IMR-90 (cell line): Measurements from ENCODE around the gene GCNA. TPM values are rescaled to one million over a fixed set of nuclear protein-coding genes. Genes with fewer than 3 reads are reported as not detected.

Experiments
- ATAC-seq: fragments of 200-7000 bp; cut with Tn5 transposase; 2 replicates; pipeline ENCODE4 v1.9.1; 2020; ENCODE audit warnings: low read depth, mild to moderate bottlenecking, moderate library complexity
- BruUV-seq: library from RNA; stranded (reverse); fragments of 400-500 nt; replicated peaks from 2 replicates; lab custom pipeline; 2021; lab: Mats Ljungman, UMichigan
- CTCF ChIA-PET: fragments of 300-600 bp; formaldehyde crosslinking; extraction: SDS; loops from one replicate; lab custom pipeline; 2021; ENCODE audit warnings: antibody characterized with exemption; lab: Yijun Ruan, JAX
- POLR2A ChIA-PET: fragments of 300-600 bp; sonication (Branson Sonifier 250); formaldehyde crosslinking; loops from one replicate; lab custom pipeline; 2022; ENCODE audit warnings: antibody characterized with exemption; ENCODE audit not compliant: unreplicated experiment; lab: Charles Lee
- DNase-seq: peaks from one replicate; pipeline ENCODE4 v3.0.0; 2013
- H2AFZ ChIP-seq: replicated peaks from 2 replicates; pipeline ENCODE3; 2013; ENCODE audit warnings: low read length, mild to moderate bottlenecking; ENCODE audit not compliant: poor library complexity
- H2AK5ac ChIP-seq: 2 replicates; pipeline ENCODE4 v1.6.1; 2013; ENCODE audit warnings: low read depth, low read length, inconsistent platforms
- H2AK9ac ChIP-seq: replicated peaks from 2 replicates; pipeline ENCODE3; 2013; ENCODE audit warnings: mild to moderate bottlenecking, low read depth, low read length, moderate library complexity; ENCODE audit not compliant: poor library complexity
- H2BK120ac ChIP-seq: 2 replicates; pipeline ENCODE4 v1.6.1; 2013; ENCODE audit warnings: low read depth, low read length, inconsistent platforms
- H2BK15ac ChIP-seq: 3 replicates; pipeline ENCODE4 v1.6.1; 2013; ENCODE audit warnings: low read depth, low read length, inconsistent platforms
- H2BK20ac ChIP-seq: 2 replicates; pipeline ENCODE4 v1.6.1; 2013; ENCODE audit warnings: low read depth, mild to moderate bottlenecking, inconsistent platforms, low read length, moderate library complexity
- H2BK5ac ChIP-seq: 2 replicates; pipeline ENCODE4 v1.6.1; 2013; ENCODE audit warnings: mild to moderate bottlenecking, low read depth, low read length, inconsistent platforms; ENCODE audit not compliant: poor library complexity, severe bottlenecking
- H3K14ac ChIP-seq: replicated peaks from 2 replicates; pipeline ENCODE4 v1.6.1; 2013; ENCODE audit warnings: low read depth, low read length, inconsistent platforms
- H3K18ac ChIP-seq: 2 replicates; pipeline ENCODE4 v1.6.1; 2013; ENCODE audit warnings: low read depth, low read length, control low read depth
- H3K23ac ChIP-seq: 2 replicates; pipeline ENCODE4 v1.6.1; 2013; ENCODE audit warnings: low read depth, low read length, inconsistent platforms
- H3K27ac ChIP-seq: 2 replicates; pipeline ENCODE4 v1.5.1; 2013; ENCODE audit warnings: mild to moderate bottlenecking, control low read depth, low read length; ENCODE audit not compliant: insufficient read depth
- H3K27me3 ChIP-seq: 2 replicates; pipeline ENCODE4 v1.6.1; 2013; ENCODE audit warnings: low read length; ENCODE audit not compliant: control insufficient read depth, insufficient read depth
- H3K36me3 ChIP-seq: 2 replicates; pipeline ENCODE4 v1.6.1; 2013; ENCODE audit warnings: low read length, mixed read lengths; ENCODE audit not compliant: control insufficient read depth, insufficient read depth
- H3K4ac ChIP-seq: 2 replicates; pipeline ENCODE4 v1.6.1; 2013; ENCODE audit warnings: low read depth, low read length, inconsistent platforms
- H3K4me1 ChIP-seq: 2 replicates; pipeline ENCODE4 v1.6.1; 2013; ENCODE audit warnings: low read length, mixed read lengths; ENCODE audit not compliant: control insufficient read depth, insufficient read depth
- H3K4me2 ChIP-seq: 2 replicates; pipeline ENCODE4 v1.6.1; 2013; ENCODE audit warnings: low read depth, mild to moderate bottlenecking, control low read depth, low read length, moderate library complexity
- H3K4me3 ChIP-seq: 2 replicates; pipeline ENCODE4 v1.5.1; 2013; ENCODE audit warnings: low read depth, mild to moderate bottlenecking, control low read depth, low read length, moderate library complexity; ENCODE audit not compliant: insufficient read depth
- H3K56ac ChIP-seq: 2 replicates; pipeline ENCODE4 v1.6.1; 2013; ENCODE audit warnings: low read length, inconsistent platforms; ENCODE audit not compliant: insufficient read depth; ENCODE audit errors: extremely low read depth
- H3K79me1 ChIP-seq, 2 experiments: 2 replicates each; pipeline ENCODE4 v1.6.1; 2013; ENCODE audit warnings: low read length in 2 of 2, inconsistent platforms in 1 of 2, low read depth in 1 of 2
- H3K9ac ChIP-seq: 2 replicates; pipeline ENCODE4 v1.6.1; 2013; ENCODE audit warnings: low read depth, low read length, control low read depth
- H3K9me1 ChIP-seq: 2 replicates; pipeline ENCODE4 v1.6.1; 2013; ENCODE audit warnings: low read length, inconsistent platforms; ENCODE audit not compliant: insufficient read depth
- H3K9me3 ChIP-seq: 2 replicates; pipeline ENCODE4 v1.6.1; 2013; ENCODE audit warnings: low read length; ENCODE audit not compliant: control insufficient read depth, insufficient read depth
- H4K20me1 ChIP-seq: 2 replicates; pipeline ENCODE4 v1.6.1; 2013; ENCODE audit warnings: low read length, inconsistent platforms; ENCODE audit not compliant: insufficient read depth
- H4K5ac ChIP-seq: 2 replicates; pipeline ENCODE4 v1.6.1; 2013; ENCODE audit warnings: mild to moderate bottlenecking, low read depth, low read length, control low read depth
- H4K8ac ChIP-seq, 2 experiments: 2 replicates each; pipeline ENCODE4 v1.6.1; 2013; ENCODE audit warnings: low read depth in 2 of 2, low read length in 2 of 2, control low read depth in 1 of 2, inconsistent platforms in 1 of 2
- H4K91ac ChIP-seq: 2 replicates; pipeline ENCODE4 v1.6.1; 2013; ENCODE audit warnings: low read depth, low read length, inconsistent platforms; ENCODE audit not compliant: insufficient read depth
- FOS ChIP-seq: fragments of 150-350 bp; IDR thresholded peaks from 2 replicates; pipeline ENCODE4 v1.6.1; 2016; ENCODE audit warnings: low read depth, low read length
- MAFK ChIP-seq: IDR thresholded peaks from 2 replicates; pipeline ENCODE4 v1.6.1; 2012; ENCODE audit warnings: low read depth, low read length, improper control_type of control experiment
- MXI1 ChIP-seq: IDR thresholded peaks from 2 replicates; pipeline ENCODE4 v1.6.1; 2012; ENCODE audit warnings: low read depth, mild to moderate bottlenecking, low read length, moderate library complexity, borderline replicate concordance
- WGBS, 2 experiments: methylation state at CpG; one replicate each; pipeline versions ENCODE4 v1.1.5 to v1.1.7; 2013; ENCODE audit warnings: missing lambda C conversion rate in 2 of 2; ENCODE audit not compliant: insufficient read length in 1 of 2; ENCODE audit errors: extremely low coverage in 2 of 2; 5-methylcytosine and 5-hydroxymethylcytosine counted together
- dilution Hi-C: fragments of 300-500 bp; cut with HindIII; formaldehyde crosslinking; loops from one replicate; pipeline ENCODE4 v1.14.3; 2018; ENCODE audit warnings: low sequenced_read_pairs; ENCODE audit not compliant: unreplicated experiment
- in situ Hi-C: fragments of 300-500 bp; cut with MboI; formaldehyde crosslinking; loops from 3 replicates; pipeline ENCODE4 v1.14.3; 2019; ENCODE audit warnings: low sequenced_read_pairs, inconsistent platforms, mixed read lengths
- intact Hi-C: fragments of 100-400 bp; cut with micrococcal nuclease; formaldehyde crosslinking; loops from 2 replicates; pipeline ENCODE4 v1.10.0; 2022
- polyA plus RNA-seq, 3 experiments: library from polyadenylated mRNA; depleted of rRNA; stranded (reverse); fragments of >200 nt; gene quantifications; 2 replicates each; pipeline ENCODE4 v1.2.3, GENCODE V29; 2012; ENCODE audit warnings: low replicate concordance in 1 of 3
- total RNA-seq: library from RNA; depleted of rRNA; stranded (reverse); fragments of >200 nt; gene quantifications from 2 replicates; pipeline ENCODE4 v1.2.3, GENCODE V29; 2012

Gene GCNA
- total and polyA plus RNA-seq, 2 of the 4 experiments (the other 2 are of a cell fraction): 0.90 to 1.3 TPM

DNA sequence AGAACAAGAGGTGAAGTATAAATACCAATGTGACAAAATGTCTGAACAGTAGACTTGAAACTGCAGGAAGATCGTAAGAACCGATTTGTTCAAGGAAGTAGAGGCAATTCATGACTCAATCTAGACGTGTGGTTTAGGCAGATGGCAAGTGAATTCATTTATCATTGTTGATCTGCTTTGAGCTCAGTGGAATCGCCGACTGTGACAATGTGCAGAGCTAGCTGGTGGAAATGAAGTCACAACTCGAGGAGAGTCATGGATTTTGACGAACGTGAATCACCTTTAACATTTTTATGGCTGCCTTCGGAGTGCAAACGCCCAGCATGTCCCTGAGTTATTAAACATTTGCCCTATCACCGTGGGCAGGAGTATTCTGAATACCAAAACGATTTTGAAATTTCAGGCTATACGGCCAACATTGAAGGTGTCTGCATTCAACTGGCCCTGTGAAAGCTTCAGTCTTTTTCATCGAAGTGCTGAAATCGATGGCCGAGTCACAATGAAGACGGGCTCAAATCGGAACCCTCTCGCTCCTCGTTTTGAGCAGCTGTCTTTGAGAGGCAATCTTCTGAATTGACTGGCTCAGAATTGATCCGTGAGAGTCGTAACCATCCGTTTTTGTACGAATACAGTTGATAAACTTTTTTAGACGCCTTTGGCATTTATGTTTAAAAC, 46.0 kb upstream of the GCNA start:
- TF ChIP-seq MXI1 (no peak), MAFK (peak; percentile 1; the same call in 1 of the 2 replicates), FOS (no peak)
- peak overlapping the region; percentile 35; the same call in 1 of the 2 replicates for H2BK120ac ChIP-seq
- H2BK15ac ChIP-seq: 0 out of 3 replicates have a peak overlapping the region, but pooled peaks have one; percentile 16
- H4K20me1 ChIP-seq: peaks cover 30% of the 10 kb centered on the region
- DNase-seq (peak; percentile 66), ATAC-seq (peak; percentile 4)
- H2AK5ac ChIP-seq: no peak overlapping the region
- peak overlapping the region; percentile 58; the same call in 1 of the 2 replicates for H3K56ac ChIP-seq
- no peaks in the 10 kb centered on the region for H3K9me1 ChIP-seq
- H3K27me3 ChIP-seq: peaks cover 2% of the 10 kb centered on the region; the same call in 1 of the 2 replicates
- ChIA-PET POLR2A (no interaction called here), CTCF (no interaction called here)
- H3K4me3 ChIP-seq: peak overlapping the region; percentile 81
- peak overlapping the region; percentile 10 for H3K14ac ChIP-seq
- 29% methylated on average over 18 of the region's 25 CpGs; no CpG with 5 or more reads in 1 of the 2 experiments for WGBS, 2 experiments
- intact Hi-C loops: loop anchor here (2.0 to 5.0 kb wide), 3 partner anchors 39 to 120 kb away; no protein-coding TSS in a partner anchor
- dilution Hi-C loops: no loop called here
- no peaks in the 10 kb centered on the region for H3K9me3 ChIP-seq
- H3K18ac ChIP-seq: peak overlapping the region; percentile 10; the same call in 1 of the 2 replicates
- H4K5ac ChIP-seq: peak overlapping the region; percentile 5; the same call in 1 of the 2 replicates
- no TSS peak for BruUV-seq
- peak overlapping the region; percentile 35 for H4K91ac ChIP-seq
- H3K23ac ChIP-seq: peak overlapping the region; percentile 19
- peak overlapping the region; percentile 6 to 74; a peak in 3 of 4 replicates for H4K8ac ChIP-seq
- H3K36me3 ChIP-seq: 0 out of 2 replicates have a peak, but pooled peaks cover 2% of the 10 kb centered on the region
- peak overlapping the region; percentile 27; the same call in 1 of the 2 replicates for H2BK20ac ChIP-seq
- H3K4me1 ChIP-seq: peaks cover 2% of the 10 kb centered on the region; the same call in 1 of the 2 replicates
- H3K4ac ChIP-seq: peak overlapping the region; percentile 29
- H3K79me1 ChIP-seq: no peaks in the 10 kb centered on the region
- peak overlapping the region; percentile 66 for H3K4me2 ChIP-seq
- peak overlapping the region; percentile 54 for H3K27ac ChIP-seq
- in situ Hi-C loops: no loop called here
- peak overlapping the region; percentile 88 for H2AFZ ChIP-seq
- peak overlapping the region; percentile 51 for H3K9ac ChIP-seq
- H2AK9ac ChIP-seq: peak overlapping the region; percentile 33
- peak overlapping the region; percentile 59 for H2BK5ac ChIP-seq
